Fibroblast of skin of right quadriceps (primary cell): Measurements from ENCODE around the gene AIPL1.
A peak's percentile ranks its signal among the peaks of the same experiment; 100 is the strongest.
"Not testable (repeated sequence)": the region's sequence is repeated elsewhere in the genome, so short reads cannot be mapped to it uniquely, and the experiment has no call there.

Experiments used
- DNase-seq: peaks from one replicate; pipeline ENCODE4 v3.0.0-alpha.2; 2013

Gene AIPL1

GRCh38 chr17:6435051-6435450 is at the start of gene AIPL1:
Gene AIPL1, minus strand, starts transcription at chr17:6435121. Its CDS starts 17 bp downstream, at chr17:6435104.
- no peak for DNase-seq

GRCh38 chr17:6483507-6483906 is 48.6 kb upstream of the AIPL1 start:
- no peak for DNase-seq

GRCh38 chr17:6482796-6483195 is 47.9 kb upstream of the AIPL1 start:
- not testable (repeated sequence) for DNase-seq

DNA sequence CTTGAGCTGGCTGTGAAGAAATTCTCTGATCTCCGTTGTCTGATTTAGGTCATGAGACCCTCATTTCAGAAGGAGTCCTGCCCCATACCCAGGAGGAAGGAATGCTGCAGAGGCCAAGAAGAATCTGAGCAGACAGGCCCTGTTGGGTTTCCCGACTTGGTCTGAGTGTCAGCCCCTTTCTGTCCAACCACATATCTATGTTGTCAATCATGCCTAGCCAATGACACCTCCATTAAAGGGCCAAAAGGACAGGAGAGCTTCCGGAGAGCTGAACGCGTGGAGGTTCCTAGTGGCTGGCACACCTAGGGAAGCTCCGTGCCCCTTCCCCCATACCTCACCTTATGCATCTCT is 47.2 kb upstream of the AIPL1 start:
- no peak for DNase-seq

DNA sequence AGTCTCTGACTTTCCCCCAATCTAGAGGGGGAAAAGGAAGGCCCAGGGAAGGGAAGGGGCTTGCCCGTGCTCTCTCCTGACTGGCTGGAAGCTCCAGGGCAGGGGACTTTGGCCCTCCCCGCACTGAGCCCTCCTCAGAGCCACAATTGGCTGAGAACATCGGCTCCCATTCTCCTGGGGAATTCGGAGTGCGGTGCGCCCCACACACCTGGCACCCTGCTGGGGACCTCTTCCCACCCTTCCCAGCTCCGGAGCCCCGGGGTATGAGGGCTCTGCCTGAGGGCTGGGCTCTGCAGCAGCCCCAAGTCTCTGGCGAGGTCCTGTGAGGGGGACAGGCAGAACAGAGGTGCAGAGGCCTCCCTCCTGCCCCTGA is 45.4 kb upstream of the AIPL1 start:
- no peak for DNase-seq

- no peak for DNase-seq
Measured at GRCh38 chr17:6479622-6480302, 44.8 kb upstream of the AIPL1 start.

DNA sequence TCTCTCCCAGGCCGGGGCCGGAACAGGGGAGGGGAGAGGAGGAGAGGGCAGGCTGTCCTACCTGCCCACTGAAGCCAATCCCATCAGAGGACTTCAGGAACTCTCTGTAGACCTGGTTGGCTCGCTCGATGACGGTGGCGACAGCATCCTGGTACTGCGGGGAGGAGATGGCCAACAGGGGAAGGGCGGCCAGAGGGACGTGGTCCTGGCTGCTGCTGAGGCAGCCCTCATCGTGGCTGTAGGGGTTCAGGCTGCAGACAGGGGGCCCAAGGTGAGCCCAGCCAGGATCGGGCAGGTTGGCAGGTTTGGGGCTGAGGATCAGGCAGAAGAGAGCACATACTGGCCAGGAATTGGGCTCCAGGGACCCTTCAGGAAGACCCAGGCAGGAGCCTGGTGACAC is 43.6 kb upstream of the AIPL1 start:
- DNase-seq, result no peak

- no peak for DNase-seq
Measured at GRCh38 chr17:6477831-6478383, 43.0 kb upstream of the AIPL1 start.

DNA sequence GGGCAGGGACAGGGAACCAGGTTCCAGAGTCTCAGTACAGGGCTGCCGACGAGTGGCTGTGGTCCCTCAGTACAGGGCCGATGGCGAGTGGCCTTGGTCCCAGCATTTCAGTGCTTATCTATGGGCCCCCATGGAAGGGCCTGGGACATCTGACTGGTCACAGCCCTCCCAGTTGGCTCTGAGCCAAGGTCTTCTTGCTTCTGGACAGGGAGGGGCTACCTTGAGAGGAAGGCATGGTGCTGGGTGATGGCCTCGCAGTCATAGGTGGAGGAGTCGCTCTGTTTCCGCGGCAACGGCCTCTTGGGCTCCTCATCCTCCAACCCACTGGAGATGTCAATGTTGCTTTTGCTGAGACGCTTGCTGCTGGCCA is 41.9 kb upstream of the AIPL1 start:
- no peak for DNase-seq

- no peak for DNase-seq
Measured at GRCh38 chr17:6476076-6476809, 41.3 kb upstream of the AIPL1 start.

- no peak for DNase-seq
Measured at GRCh38 chr17:6475411-6475810, 40.5 kb upstream of the AIPL1 start.

DNA sequence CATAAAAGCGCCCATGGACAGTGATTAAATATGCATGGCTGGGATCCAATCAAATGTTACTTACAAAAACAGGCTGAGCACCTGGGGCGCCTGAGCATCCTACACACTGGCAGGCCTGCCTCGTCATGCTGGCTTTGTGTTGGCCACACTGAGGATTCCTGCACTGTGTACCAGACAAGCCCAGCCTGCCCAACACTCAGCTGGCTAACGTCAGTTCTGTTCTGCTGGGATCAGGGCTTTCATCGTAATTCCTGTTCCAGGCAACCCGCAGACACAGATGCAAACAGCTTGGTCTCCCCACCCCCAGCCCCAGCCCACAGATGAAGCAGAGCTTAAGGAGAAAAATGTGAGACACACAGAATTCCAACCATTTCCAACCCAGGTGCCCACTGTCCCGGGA is 40.0 kb upstream of the AIPL1 start:
- DNase-seq, result peak; percentile 18

DNA sequence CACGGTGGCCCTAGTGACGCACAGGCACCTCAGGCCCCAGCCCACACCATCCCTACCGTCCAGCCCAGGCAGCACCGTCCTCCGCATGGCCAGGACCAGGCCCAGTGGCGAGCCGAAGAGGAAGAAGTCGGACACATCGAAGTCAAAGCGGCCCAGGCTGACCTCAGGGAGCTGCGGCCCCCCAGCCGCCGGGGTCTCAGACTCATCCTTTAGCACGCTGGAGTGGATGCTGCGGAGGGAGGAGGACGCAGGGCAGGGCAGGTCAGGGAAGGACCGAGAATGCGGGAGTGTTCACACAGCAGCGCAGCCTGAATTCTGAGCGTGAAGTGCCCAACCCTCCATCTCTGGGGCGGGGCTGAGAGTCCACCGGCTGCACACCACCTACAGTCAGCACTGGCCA is 39.5 kb upstream of the AIPL1 start:
- no peak for DNase-seq

GRCh38 chr17:6473128-6473767 is 38.3 kb upstream of the AIPL1 start:
- peak; percentile 49 for DNase-seq

- no peak for DNase-seq
Measured at GRCh38 chr17:6472517-6472916, 37.6 kb upstream of the AIPL1 start.

DNA sequence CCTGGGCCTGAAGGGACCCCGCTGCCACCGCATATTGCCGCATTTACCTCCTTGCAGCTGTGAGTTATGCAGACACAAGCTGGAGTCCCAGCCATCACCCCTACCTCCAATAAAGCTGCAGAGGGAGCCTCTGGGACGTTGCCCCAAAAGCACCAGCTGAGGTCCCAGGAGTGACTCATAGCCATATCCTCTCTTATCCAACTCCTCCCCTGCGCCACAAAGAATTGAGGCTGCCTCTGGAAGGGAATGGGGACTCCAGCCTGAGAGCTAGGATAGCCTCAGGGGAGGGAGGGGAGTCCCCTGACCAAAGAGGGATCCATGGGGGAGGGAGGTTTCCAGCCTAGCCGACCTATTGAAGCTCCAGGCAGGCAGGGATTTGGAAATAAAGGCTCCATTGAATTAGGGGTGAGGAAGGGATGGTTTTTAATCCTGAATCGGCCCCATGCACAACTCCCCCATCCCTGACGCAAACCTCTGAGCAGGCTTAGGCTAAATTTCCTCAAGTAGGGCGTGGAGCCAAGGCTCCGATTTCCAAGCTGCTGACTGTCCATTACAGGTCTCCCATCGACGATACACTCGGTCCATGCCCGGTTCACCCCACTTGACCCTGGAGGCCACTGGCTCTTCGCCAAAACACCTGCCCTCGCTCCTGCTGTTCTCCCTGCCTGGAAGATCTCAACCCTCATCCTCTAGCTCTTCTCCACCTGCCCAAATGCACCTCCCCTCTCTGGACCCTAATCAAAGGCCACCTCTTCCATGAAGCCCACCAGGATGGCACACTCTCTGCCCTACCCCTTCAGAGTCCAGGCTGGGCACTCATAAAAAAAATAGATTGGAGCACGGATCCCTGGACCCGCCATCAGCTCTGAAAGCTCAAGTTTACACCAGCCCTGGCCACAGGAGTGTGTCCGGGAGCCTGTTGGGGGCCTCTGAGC is 36.9 kb upstream of the AIPL1 start:
- DNase-seq, result peak; percentile 67

DNA sequence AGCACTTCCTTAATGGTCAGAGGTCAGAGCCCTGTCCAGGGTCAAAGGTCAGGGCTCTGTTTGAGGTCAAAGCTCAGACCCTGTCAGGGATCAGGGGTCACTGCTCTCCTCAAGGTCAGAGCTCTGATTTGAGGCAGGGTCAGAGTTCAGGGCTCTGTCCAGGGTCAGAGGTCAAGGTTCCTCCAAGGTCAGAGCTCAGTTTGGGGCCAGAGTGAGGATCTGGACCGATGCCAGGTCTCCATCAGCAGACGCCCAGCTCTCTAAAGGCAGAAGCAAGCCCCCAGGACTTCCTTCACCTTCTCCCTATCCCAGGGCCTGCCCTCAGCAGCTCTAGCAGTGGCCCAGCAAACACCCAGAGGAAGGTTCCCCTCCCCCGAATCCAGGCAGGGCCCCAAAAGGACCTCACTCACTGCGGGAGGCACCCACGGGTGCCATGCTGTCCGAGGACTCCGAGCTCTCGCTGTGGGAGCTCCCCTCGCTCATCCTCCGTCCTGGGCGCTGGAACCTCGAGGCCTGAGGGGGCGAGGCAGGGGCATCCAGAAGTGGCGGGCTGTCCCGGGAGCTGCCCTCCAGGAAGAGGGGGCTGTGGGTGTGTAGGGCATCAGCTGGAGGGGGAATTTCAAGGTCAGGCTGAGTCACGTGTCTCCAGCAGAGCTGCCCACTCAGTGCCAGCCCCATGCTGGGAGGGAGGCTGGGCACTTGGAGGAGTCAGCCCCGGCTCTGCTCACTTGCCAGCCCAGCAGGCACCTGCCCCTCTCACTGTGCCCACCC is 36.0 kb upstream of the AIPL1 start:
- DNase-seq, result no peak

DNA sequence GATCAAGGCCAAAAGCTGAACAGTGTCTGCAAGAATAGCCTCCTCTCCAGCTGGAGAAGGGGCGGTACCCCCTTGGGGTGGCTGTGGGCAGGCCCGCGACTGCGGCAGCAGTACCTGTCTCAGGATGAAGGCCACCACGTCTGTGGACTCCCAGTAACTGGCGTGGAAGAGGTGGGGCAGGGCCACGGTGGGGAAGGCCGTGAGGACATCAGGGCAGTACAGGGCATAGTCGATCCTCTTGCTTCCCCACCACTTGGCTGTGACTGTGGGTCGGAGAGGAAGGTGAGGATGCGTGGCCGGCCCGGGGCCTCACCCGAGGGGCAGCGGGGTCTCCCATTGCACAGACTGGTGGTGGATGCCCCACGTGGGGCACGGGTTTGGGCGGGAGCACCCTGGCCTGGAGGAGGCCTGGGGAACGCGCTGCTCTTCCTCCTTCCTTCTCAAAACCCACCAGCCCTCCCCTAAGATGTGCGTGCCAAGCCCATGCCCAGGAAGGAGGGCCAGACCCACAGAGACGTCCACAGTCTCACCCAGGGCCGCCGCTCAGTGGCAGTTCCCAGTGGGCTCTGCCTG is 35.3 kb upstream of the AIPL1 start:
- no peak for DNase-seq

- DNase-seq, result no peak
Measured at GRCh38 chr17:6468051-6468790, 33.3 kb upstream of the AIPL1 start.

DNA sequence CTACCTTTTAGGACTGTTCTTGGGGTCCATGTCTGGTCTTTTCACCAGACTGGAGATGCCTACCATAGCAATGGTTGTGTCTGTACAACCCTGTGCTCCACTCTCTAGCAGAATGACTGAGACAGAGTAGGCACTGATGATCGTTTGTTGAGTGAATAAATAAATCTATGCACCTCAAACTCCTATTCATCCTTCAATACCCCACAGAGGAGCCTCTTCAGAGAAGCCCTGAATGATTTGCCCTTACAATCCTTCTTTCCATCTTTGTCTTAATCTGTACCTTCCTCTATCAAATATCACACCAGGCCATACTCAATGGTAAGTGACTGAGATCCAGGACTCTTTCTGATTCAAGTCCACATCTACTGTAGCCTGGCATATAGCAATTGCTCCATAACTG is 32.6 kb upstream of the AIPL1 start:
- no peak for DNase-seq
